ENCODE results near the gene SELENOV.
"Not testable (repeated sequence)": the region's sequence is repeated elsewhere in the genome, so short reads cannot be mapped to it uniquely, and the experiment has no call there.

SELENOV gene

GRCh38 chr19:39471756-39472536 lies 43.0 kb upstream of the SELENOV start:
- H3K4me3 ChIP-seq (ENCODE audit: low read depth, low read length) = no peak overlapping the region
- no peak for DNase-seq (ENCODE audit: low read depth)
- TF ChIP-seq, protein P1, sequence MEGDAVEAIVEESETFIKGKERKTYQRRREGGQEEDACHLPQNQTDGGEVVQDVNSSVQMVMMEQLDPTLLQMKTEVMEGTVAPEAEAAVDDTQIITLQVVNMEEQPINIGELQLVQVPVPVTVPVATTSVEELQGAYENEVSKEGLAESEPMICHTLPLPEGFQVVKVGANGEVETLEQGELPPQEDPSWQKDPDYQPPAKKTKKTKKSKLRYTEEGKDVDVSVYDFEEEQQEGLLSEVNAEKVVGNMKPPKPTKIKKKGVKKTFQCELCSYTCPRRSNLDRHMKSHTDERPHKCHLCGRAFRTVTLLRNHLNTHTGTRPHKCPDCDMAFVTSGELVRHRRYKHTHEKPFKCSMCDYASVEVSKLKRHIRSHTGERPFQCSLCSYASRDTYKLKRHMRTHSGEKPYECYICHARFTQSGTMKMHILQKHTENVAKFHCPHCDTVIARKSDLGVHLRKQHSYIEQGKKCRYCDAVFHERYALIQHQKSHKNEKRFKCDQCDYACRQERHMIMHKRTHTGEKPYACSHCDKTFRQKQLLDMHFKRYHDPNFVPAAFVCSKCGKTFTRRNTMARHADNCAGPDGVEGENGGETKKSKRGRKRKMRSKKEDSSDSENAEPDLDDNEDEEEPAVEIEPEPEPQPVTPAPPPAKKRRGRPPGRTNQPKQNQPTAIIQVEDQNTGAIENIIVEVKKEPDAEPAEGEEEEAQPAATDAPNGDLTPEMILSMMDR (IDR thresholded peaks at IDR 0.05; ENCODE audit: control insufficient read depth, extremely low read depth, insufficient read depth) = no peak

DNA sequence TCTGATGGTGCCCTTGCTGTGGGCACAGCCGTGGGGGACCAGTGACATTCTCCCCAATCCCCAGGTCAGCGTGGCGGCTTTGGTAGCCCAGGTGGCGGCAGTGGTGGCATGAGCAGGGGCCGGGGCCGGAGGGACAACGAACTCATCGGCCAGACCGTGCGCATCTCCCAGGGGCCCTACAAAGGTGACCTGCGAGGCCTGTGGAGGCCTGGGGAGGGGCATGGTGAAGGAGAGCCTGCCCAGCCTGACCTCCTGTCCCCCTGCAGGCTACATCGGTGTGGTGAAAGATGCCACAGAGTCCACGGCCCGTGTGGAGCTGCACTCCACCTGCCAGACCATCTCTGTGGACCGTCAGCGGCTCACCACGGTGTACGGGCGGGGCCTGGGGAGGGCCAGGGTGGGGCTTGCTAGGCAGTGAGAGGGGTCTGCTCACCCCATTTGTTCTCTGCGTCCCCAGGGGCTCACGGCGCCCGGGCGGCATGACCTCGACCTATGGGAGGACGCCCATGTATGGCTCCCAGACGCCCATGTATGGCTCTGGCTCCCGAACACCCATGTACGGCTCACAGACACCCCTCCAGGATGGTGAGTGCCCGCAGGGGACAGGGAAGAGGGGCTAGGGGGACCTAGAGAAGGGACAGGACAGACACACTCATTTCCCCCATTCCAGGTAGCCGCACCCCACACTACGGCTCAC lies 42.0 kb upstream of the SELENOV start:
- TF ChIP-seq, protein P1 (IDR thresholded peaks at IDR 0.05; ENCODE audit: control insufficient read depth, extremely low read depth, insufficient read depth) = no peak
- no peak overlapping the region for H3K4me3 ChIP-seq (ENCODE audit: low read depth, low read length)
- no peak for DNase-seq (ENCODE audit: low read depth)

- H3K4me3 ChIP-seq (ENCODE audit: low read depth, low read length) = no peak overlapping the region
- DNase-seq (ENCODE audit: low read depth) = no peak
- TF ChIP-seq, protein P1 (IDR thresholded peaks at IDR 0.05; ENCODE audit: control insufficient read depth, extremely low read depth, insufficient read depth) = no peak
Measured at GRCh38 chr19:39473443-39473960, 41.4 kb upstream of the SELENOV start.

- DNase-seq (ENCODE audit: low read depth) = no peak
- H3K4me3 ChIP-seq (ENCODE audit: low read depth, low read length) = no peak overlapping the region
- TF ChIP-seq, protein P1 (IDR thresholded peaks at IDR 0.05; ENCODE audit: control insufficient read depth, extremely low read depth, insufficient read depth) = peak; percentile 76
Measured at GRCh38 chr19:39474139-39474620, 40.8 kb upstream of the SELENOV start.

DNA sequence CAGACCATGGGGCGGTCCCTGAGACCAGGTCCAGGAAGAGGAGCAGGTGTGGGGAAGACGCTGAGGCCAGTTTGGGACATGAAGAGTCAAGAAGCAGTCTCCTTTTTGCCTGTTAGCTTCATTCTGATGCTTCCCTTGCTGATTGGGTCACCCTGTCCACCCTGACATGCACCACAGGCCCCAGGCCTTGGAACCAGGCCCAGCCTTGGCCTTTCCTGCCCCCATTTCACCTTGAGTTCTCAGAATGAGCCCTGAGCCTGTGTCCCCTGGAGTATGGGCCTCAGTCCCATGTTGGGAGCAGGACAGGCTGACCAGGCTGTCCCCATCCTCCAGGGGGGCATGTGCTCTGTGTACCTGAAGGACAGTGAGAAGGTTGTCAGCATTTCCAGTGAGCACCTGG lies 39.2 kb upstream of the SELENOV start:
- no peak for DNase-seq (ENCODE audit: low read depth)
- TF ChIP-seq, protein P1 (IDR thresholded peaks at IDR 0.05; ENCODE audit: control insufficient read depth, extremely low read depth, insufficient read depth) = no peak
- H3K4me3 ChIP-seq (ENCODE audit: low read depth, low read length) = no peak overlapping the region

DNA sequence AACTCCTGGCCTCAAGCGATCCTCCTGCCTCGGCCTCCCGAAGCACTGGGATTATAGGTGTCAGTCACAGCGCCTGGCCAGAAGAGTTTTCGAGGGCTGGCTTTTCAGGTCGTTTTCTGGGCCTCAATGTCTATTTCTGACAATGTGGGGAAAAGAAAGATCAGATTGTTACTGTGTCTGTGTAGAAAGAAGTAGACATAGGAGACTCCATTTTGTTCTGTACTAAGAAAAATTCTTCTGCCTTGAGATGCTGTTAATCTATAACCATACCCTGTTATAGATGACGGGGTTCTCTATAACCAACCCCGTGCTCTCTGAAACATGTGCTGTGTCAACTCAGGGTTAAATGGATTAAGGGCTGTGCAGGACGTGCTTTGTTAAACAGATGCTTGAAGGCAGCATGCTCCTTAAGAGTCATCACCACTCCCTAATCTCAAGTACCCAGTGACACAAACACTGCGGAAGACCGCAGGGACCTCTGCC lies 35.6 kb upstream of the SELENOV start:
- not testable (repeated sequence) for H3K4me3 ChIP-seq (ENCODE audit: low read depth, low read length); DNase-seq (ENCODE audit: low read depth)

GRCh38 chr19:39479916-39480315 lies 35.0 kb upstream of the SELENOV start:
- no peak for DNase-seq (ENCODE audit: low read depth)
- H3K4me3 ChIP-seq (ENCODE audit: low read depth, low read length) = peak overlapping the region; percentile 97
- TF ChIP-seq, protein P1 (IDR thresholded peaks at IDR 0.05; ENCODE audit: control insufficient read depth, extremely low read depth, insufficient read depth) = no peak

Data from LNCaP clone FGC (cell line).